GM18870 (cell line): Measurements from ENCODE around the gene LDHB.
"Not testable (repeated sequence)": the region's sequence is repeated elsewhere in the genome, so short reads cannot be mapped to it uniquely, and the experiment has no call there.

ENCODE experiments used
- ATAC-seq: cut with Tn5 transposase; IDR thresholded peaks from one replicate; pipeline ENCODE4 v1.9.1; 2021; ENCODE audit warnings: moderate library complexity; ENCODE audit not compliant: unreplicated experiment

The LDHB gene

GRCh38 chr12:21614506-21614905, 43.1 kb downstream of the LDHB start:
- no peak for ATAC-seq

GRCh38 chr12:21613931-21614330, 43.7 kb downstream of the LDHB start:
- ATAC-seq = no peak

GRCh38 chr12:21608196-21608595, 49.4 kb downstream of the LDHB start:
- ATAC-seq = no peak

- no peak for ATAC-seq
Measured at GRCh38 chr12:21607701-21608100, 49.9 kb downstream of the LDHB start.

- ATAC-seq = no peak
Measured at GRCh38 chr12:21606175-21606574, 51.5 kb downstream of the LDHB start.

- no peak for ATAC-seq
Measured at GRCh38 chr12:21604245-21605101, 53.2 kb downstream of the LDHB start, which contains the start of gene GYS2. GYS2 (minus strand) TSS chr12:21604847; CDS start chr12:21604592, 255 bp downstream.

GRCh38 chr12:21602774-21603173, 54.9 kb downstream of the LDHB start:
- no peak for ATAC-seq

GRCh38 chr12:21600196-21600595, 57.4 kb downstream of the LDHB start:
- no peak for ATAC-seq

- ATAC-seq = no peak
Measured at GRCh38 chr12:21599143-21599999, 58.3 kb downstream of the LDHB start.

- ATAC-seq = no peak
Measured at GRCh38 chr12:21598651-21599050, 59.0 kb downstream of the LDHB start.

GRCh38 chr12:21595356-21595755, 62.3 kb downstream of the LDHB start:
- ATAC-seq = not testable (repeated sequence)

- ATAC-seq = no peak
Measured at GRCh38 chr12:21585485-21585884, 72.2 kb downstream of the LDHB start.
